GM11168 (cell line): Measurements from ENCODE around the gene NCAPG2.

Experiments
- in situ Hi-C: fragments of 300-500 bp; cut with MboI; formaldehyde crosslinking; loops from one replicate; pipeline ENCODE4 v1.12.0; 2022; ENCODE audit warnings: low sequenced_read_pairs; ENCODE audit not compliant: unreplicated experiment

Gene NCAPG2

DNA sequence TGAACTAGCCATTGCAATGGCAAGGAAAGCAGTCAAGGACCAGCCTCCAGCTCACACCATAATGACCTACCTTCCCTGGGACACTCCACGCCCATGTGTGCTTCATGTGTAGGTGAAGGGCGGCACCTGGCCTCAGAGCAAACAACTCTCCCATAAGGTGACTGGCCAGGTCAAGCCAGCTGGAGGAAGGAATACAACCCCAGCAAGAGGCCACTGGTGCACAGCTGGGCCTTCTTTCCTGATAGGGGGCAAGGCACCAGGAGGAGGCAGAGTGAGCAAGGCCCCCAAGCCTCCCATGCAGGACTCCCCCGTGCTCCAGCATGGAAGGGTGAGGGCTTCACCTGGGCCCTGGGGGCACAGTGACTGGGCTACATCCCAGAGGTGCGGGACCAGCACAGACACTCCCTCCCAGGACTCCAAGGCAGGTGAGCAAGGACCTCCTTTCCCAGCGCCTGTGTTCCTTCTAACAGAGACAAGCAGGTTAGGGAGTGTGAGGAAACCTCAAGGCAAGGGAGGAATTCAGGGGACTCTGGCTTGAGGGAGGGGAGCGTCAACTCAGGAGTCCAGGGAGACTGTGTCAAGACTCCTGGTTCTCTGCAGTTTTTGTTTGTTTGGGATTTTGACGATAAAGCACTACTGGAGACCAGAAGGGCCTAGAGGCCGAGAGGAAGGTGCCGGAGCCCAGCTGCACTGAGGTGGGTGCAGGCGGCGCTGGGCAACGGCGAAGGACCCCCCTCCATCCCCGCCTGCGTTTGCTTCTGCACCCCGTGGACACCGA, 118.7 kb downstream of the NCAPG2 start:
- in situ Hi-C loops: no loop called here

GRCh38 chr7:158584407-158584806, 120.2 kb downstream of the NCAPG2 start:
- in situ Hi-C loops: no loop called here

DNA sequence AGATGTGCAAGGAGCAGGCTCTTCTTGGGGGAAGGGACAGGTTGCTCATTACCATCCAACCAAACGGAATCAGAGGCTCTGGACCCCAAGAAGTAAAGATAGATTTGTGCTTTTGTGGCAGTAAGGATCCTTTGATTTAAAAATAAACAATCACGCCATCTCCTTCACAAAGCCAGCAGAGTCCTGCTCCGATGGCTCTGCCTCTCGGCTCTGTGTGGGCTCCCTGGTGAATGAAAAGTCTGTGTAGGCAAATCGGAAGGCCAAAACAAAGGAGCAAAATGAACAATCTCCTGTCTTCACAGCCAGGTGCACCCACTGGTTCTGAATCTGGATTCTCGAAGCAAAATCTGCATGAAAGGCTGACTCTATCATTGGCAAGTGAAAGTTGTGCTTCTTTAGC, 120.8 kb downstream of the NCAPG2 start:
- in situ Hi-C loops: no loop called here

GRCh38 chr7:158583143-158583542, 121.5 kb downstream of the NCAPG2 start:
- in situ Hi-C loops: no loop called here

DNA sequence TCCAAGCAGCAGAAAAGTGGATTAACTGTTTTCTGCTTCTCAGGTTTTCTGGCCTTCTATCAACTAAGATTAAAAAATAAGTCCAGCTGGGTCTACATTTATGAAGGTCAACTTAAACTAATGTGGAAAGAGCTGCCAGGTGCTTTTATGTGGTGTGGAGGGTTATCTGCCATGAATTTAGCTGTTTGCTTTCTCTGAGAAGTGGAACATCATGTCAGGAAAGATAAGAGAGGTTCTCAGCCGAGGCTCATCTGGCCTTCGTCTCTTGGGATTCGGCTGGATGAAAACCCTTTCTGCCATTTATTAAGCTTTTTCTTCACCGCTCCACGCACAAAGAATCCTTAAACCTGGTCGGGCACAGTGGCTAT, 122.5 kb downstream of the NCAPG2 start:
- in situ Hi-C loops: no loop called here

DNA sequence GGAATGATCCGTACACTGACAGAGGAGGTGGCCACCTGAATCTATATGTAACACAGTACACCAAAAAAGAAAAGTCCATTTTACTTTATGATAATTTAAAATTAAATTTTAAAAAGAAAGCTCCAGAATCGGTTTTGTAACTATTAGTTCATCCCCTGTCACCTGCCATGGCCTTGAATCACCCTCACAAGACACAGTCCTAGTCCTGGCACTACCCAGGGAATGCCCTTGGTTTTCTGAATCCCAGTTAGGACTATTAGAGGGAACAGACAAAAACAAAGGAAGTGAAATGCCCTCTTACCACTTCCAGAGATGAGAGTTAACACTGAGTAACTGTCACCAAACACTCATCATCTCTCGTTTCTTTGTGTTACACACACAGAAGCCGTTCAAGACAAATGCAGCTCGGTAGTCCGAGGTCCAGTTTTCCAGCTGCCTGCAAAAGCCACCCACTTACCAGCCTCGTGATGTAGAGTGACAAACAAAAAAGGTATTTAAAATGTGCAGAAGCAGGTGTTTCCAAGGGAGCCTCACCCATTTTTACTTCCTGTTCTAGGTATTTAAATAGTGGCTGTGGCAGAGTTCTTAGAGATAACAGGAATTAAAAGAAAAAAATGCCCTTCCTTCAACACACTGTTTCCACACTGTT, 123.0 kb downstream of the NCAPG2 start:
- in situ Hi-C loops: no loop called here
